Right kidney (tissue), 9 donors: ENCODE results near the gene HNRNPC.
"Not testable (repeated sequence)": the region's sequence is repeated elsewhere in the genome, so short reads cannot be mapped to it uniquely, and the experiment has no call there.

ENCODE experiments used
- DNase-seq: peaks from one replicate; pipeline ENCODE4 v3.0.0-alpha.2; 2016
- long read RNA-seq, 8 donors: transcript quantifications; one replicate each; lab custom pipeline, GENCODE V29; 2026

The HNRNPC gene
- long read RNA-seq, donor 1, full-length matches to known transcripts, result 207 of 991 reads
- long read RNA-seq, donor 1, partial matches to known transcripts, result 672 of 991 reads
- long read RNA-seq, donor 1, other reads (novel, unspliced or antisense), result 112 of 991 reads
- long read RNA-seq, donor 2, full-length matches to known transcripts, result 93 of 277 reads
- long read RNA-seq, donor 2, partial matches to known transcripts, result 145 of 277 reads
- long read RNA-seq, donor 2, other reads (novel, unspliced or antisense), result 39 of 277 reads
- long read RNA-seq, donor 3, full-length matches to known transcripts, result 48 of 208 reads
- long read RNA-seq, donor 3, partial matches to known transcripts, result 129 of 208 reads
- long read RNA-seq, donor 3, other reads (novel, unspliced or antisense), result 31 of 208 reads
- long read RNA-seq, donor 4, full-length matches to known transcripts, result 94 of 475 reads
- long read RNA-seq, donor 4, partial matches to known transcripts, result 345 of 475 reads
- long read RNA-seq, donor 4, other reads (novel, unspliced or antisense), result 36 of 475 reads
- long read RNA-seq, donor 5, full-length matches to known transcripts, result 155 of 538 reads
- long read RNA-seq, donor 5, partial matches to known transcripts, result 252 of 538 reads
- long read RNA-seq, donor 5, other reads (novel, unspliced or antisense), result 131 of 538 reads
- long read RNA-seq, donor 6, full-length matches to known transcripts, result 111 of 416 reads
- long read RNA-seq, donor 6, partial matches to known transcripts, result 285 of 416 reads
- long read RNA-seq, donor 6, other reads (novel, unspliced or antisense), result 20 of 416 reads
- long read RNA-seq, donor 7, result 0 reads
- long read RNA-seq, donor 8, full-length matches to known transcripts, result 114 of 384 reads
- long read RNA-seq, donor 8, partial matches to known transcripts, result 217 of 384 reads
- long read RNA-seq, donor 8, other reads (novel, unspliced or antisense), result 53 of 384 reads

- DNase-seq, result peak; percentile 95
These were observed at the start of gene HNRNPC for GRCh38 chr14:21269252-21270046. HNRNPC (minus strand) TSS chr14:21269442; CDS start chr14:21234193, 35,249 bp downstream.

GRCh38 chr14:21317398-21317797 is 48.2 kb upstream of the HNRNPC start:
- DNase-seq, result no peak

GRCh38 chr14:21313512-21313911 is 44.3 kb upstream of the HNRNPC start:
- DNase-seq, result no peak

GRCh38 chr14:21311614-21312013 is 42.4 kb upstream of the HNRNPC start:
- DNase-seq, result no peak

- no peak for DNase-seq
These were observed 40.7 kb upstream of the HNRNPC start for GRCh38 chr14:21309956-21310355.

- no peak for DNase-seq
These were observed 40.0 kb upstream of the HNRNPC start for GRCh38 chr14:21309238-21309636.

GRCh38 chr14:21308479-21309237 is 39.4 kb upstream of the HNRNPC start:
- peak; percentile 71 for DNase-seq

- DNase-seq, result no peak
These were observed 38.9 kb upstream of the HNRNPC start for GRCh38 chr14:21308132-21308478.

- DNase-seq, result no peak
These were observed 38.4 kb upstream of the HNRNPC start for GRCh38 chr14:21307637-21308036.

GRCh38 chr14:21302836-21303140 is 33.5 kb upstream of the HNRNPC start:
- not testable (repeated sequence) for DNase-seq

GRCh38 chr14:21302013-21302835 is 33.0 kb upstream of the HNRNPC start:
- peak; percentile 9 for DNase-seq

GRCh38 chr14:21300892-21301291 is 31.6 kb upstream of the HNRNPC start:
- peak; percentile 63 for DNase-seq

- no peak for DNase-seq
These were observed 30.4 kb upstream of the HNRNPC start for GRCh38 chr14:21299562-21300130.

GRCh38 chr14:21298358-21298757 is 29.1 kb upstream of the HNRNPC start:
- DNase-seq, result no peak

- DNase-seq, result not testable (repeated sequence)
These were observed 24.8 kb upstream of the HNRNPC start for GRCh38 chr14:21294026-21294425.

- no peak for DNase-seq
These were observed 17.9 kb upstream of the HNRNPC start for GRCh38 chr14:21287168-21287567.

GRCh38 chr14:21286516-21286915 is 17.3 kb upstream of the HNRNPC start:
- not testable (repeated sequence) for DNase-seq

- DNase-seq, result not testable (repeated sequence)
These were observed 12.7 kb upstream of the HNRNPC start for GRCh38 chr14:21281917-21282316.

GRCh38 chr14:21279783-21280182 is 10.5 kb upstream of the HNRNPC start, which contains the start of gene RPGRIP1:
RPGRIP1 (plus strand) TSS chr14:21280083; CDS start chr14:21287977, 7,894 bp downstream.
- DNase-seq, result no peak

GRCh38 chr14:21278632-21279031 is 9.4 kb upstream of the HNRNPC start:
- DNase-seq, result no peak
